Neural cell (in vitro differentiated cells): ENCODE measurements around the gene CPEB1. TPM values are rescaled to one million over a fixed set of nuclear protein-coding genes. Genes with fewer than 3 reads are reported as not detected.

Experiments
- H2AFZ ChIP-seq: fragments of 200-600, 300-800 bp; sonication (generic), shearing (Covaris generic); 2 replicates; pipeline ENCODE4 v1.6.0; 2014; ENCODE audit warnings: low read depth, mild to moderate bottlenecking, antibody characterized with exemption, low read length, moderate library complexity
- H3F3A ChIP-seq: fragments of 200-600 bp; shearing (Covaris generic); 2 replicates; pipeline ENCODE4 v1.6.1; 2016; ENCODE audit warnings: mild to moderate bottlenecking, moderate library complexity, mixed read lengths, antibody characterized with exemption, low read length; ENCODE audit not compliant: insufficient read depth, poor library complexity, severe bottlenecking
- H3K27ac ChIP-seq: fragments of 200-600, 300-800 bp; sonication (generic), shearing (Covaris generic); 2 replicates; pipeline ENCODE4 v1.5.1; 2014; ENCODE audit warnings: mild to moderate bottlenecking, low read length, moderate library complexity
- H3K27me3 ChIP-seq: fragments of 300-800, 200-600 bp; sonication (generic), shearing (Covaris generic); 2 replicates; pipeline ENCODE4 v1.6.0; 2014; ENCODE audit warnings: mild to moderate bottlenecking, low read depth, low read length, moderate library complexity; ENCODE audit not compliant: insufficient read depth
- H3K36me3 ChIP-seq: fragments of 300-800, 200-600 bp; sonication (generic), shearing (Covaris generic); 2 replicates; pipeline ENCODE4 v1.5.1; 2014; ENCODE audit warnings: mild to moderate bottlenecking, antibody characterized with exemption, low read length, moderate library complexity; ENCODE audit not compliant: insufficient read depth
- H3K4me2 ChIP-seq: fragments of 300-800, 200-600 bp; sonication (generic), shearing (Covaris generic); 2 replicates; pipeline ENCODE4 v1.6.0; 2014; ENCODE audit warnings: mild to moderate bottlenecking, low read length
- H3K4me3 ChIP-seq: fragments of 300-800, 200-600 bp; sonication (generic), shearing (Covaris generic); 2 replicates; pipeline ENCODE4 v1.5.1; 2014; ENCODE audit warnings: mild to moderate bottlenecking, low read length, moderate library complexity
- H3K79me2 ChIP-seq: fragments of 200-600 bp; shearing (Covaris generic); replicated peaks from 2 replicates; pipeline ENCODE4 v1.6.0; 2014; ENCODE audit warnings: mild to moderate bottlenecking, low read length, moderate library complexity; ENCODE audit not compliant: insufficient read depth
- H3K9ac ChIP-seq: fragments of 300-800, 200-600 bp; sonication (generic), shearing (Covaris generic); 2 replicates; pipeline ENCODE4 v1.6.1; 2016; ENCODE audit warnings: mild to moderate bottlenecking, low read length, mixed read lengths
- H3K9me2 ChIP-seq: fragments of 200-600 bp; shearing (Covaris generic); 2 replicates; pipeline ENCODE4 v1.6.1; 2016; ENCODE audit warnings: mild to moderate bottlenecking, low read length, mixed read lengths; ENCODE audit not compliant: insufficient read depth
- H3K9me3 ChIP-seq: fragments of 200-600, 300-800 bp; sonication (generic), shearing (Covaris generic); 2 replicates; pipeline ENCODE4 v1.6.1; 2016; ENCODE audit warnings: mild to moderate bottlenecking, mixed run types, low read length, moderate library complexity, mixed read lengths
- H4K20me1 ChIP-seq: fragments of 200-600 bp; shearing (Covaris generic); 2 replicates; pipeline ENCODE4 v1.6.1; 2016; ENCODE audit warnings: mild to moderate bottlenecking, mixed run types; ENCODE audit not compliant: insufficient read depth
- CTCF ChIP-seq: fragments of 450-650 bp; IDR thresholded peaks from 2 replicates; pipeline ENCODE4 v1.5.1; 2014; ENCODE audit warnings: antibody characterized with exemption, mild to moderate bottlenecking, moderate library complexity; ENCODE audit not compliant: poor library complexity, severe bottlenecking
- EP300 ChIP-seq: fragments of 450-650 bp; conservative IDR thresholded peaks from 2 replicates; pipeline ENCODE4 v1.6.1; 2014; ENCODE audit warnings: antibody characterized with exemption, mild to moderate bottlenecking, moderate library complexity; ENCODE audit not compliant: poor library complexity, severe bottlenecking
- EZH2 ChIP-seq: fragments of 200-600, 300-800 bp; shearing (Covaris generic), sonication (generic); IDR thresholded peaks from 2 replicates; pipeline ENCODE4 v1.6.1; 2014; ENCODE audit warnings: antibody characterized with exemption, low read length, borderline replicate concordance, mild to moderate bottlenecking; ENCODE audit not compliant: insufficient read depth, poor library complexity, severe bottlenecking
- MXI1 ChIP-seq: fragments of 450-650 bp; conservative IDR thresholded peaks from 2 replicates; pipeline ENCODE4 v1.6.1; 2014; ENCODE audit warnings: antibody characterized with exemption, mild to moderate bottlenecking; ENCODE audit not compliant: poor library complexity, severe bottlenecking
- POLR2AphosphoS5 ChIP-seq: IDR thresholded peaks from 2 replicates; pipeline ENCODE4 v1.6.1; 2012
- RAD21 ChIP-seq: fragments of 450-650 bp; conservative IDR thresholded peaks from 2 replicates; pipeline ENCODE4 v1.6.1; 2014; ENCODE audit warnings: antibody characterized with exemption, mild to moderate bottlenecking, moderate library complexity
- REST ChIP-seq: IDR thresholded peaks from 2 replicates; pipeline ENCODE4 v1.6.1; 2012; ENCODE audit warnings: borderline replicate concordance
- SMC3 ChIP-seq: fragments of 450-650 bp; conservative IDR thresholded peaks from 2 replicates; pipeline ENCODE4 v1.6.1; 2014; ENCODE audit warnings: antibody characterized with exemption, mild to moderate bottlenecking, moderate library complexity; ENCODE audit not compliant: poor library complexity
- TAF1 ChIP-seq: IDR thresholded peaks from 2 replicates; pipeline ENCODE4 v1.6.1; 2012; ENCODE audit warnings: low read depth
- polyA plus RNA-seq: library from polyadenylated mRNA; depleted of rRNA; stranded (reverse); fragments of >200 nt; gene quantifications from 2 replicates; pipeline ENCODE4 v1.2.3, GENCODE V29; 2014

CPEB1 gene
- polyA plus RNA-seq, 1 donor from 2014 or later, result 0.61 TPM

GRCh38 chr15:82538961-82539690 lies 108.0 kb downstream of the CPEB1 start:
- H3K9me2 ChIP-seq, result no peaks in the 10 kb centered on the region
- no peak overlapping the region for H2AFZ ChIP-seq
- no peaks in the 10 kb centered on the region for H3K9me3 ChIP-seq
- peak overlapping the region; percentile 96 for H3K4me3 ChIP-seq
- H3K27ac ChIP-seq, result peak overlapping the region; percentile 80
- peak overlapping the region; percentile 81 for H3K4me2 ChIP-seq
- H3K9ac ChIP-seq, result peak overlapping the region; percentile 88
- H3K79me2 ChIP-seq, result peaks cover 15% of the 10 kb centered on the region
- no peaks in the 10 kb centered on the region for H3K36me3 ChIP-seq
- TF ChIP-seq MXI1 (no peak), EZH2 (no peak), CTCF (no peak), REST (no peak), SMC3 (no peak), TAF1 (no peak)
- no peaks in the 10 kb centered on the region for H4K20me1 ChIP-seq
- no peaks in the 10 kb centered on the region for H3K27me3 ChIP-seq
- H3F3A ChIP-seq, result no peaks in the 10 kb centered on the region

GRCh38 chr15:82537351-82537908 lies 109.7 kb downstream of the CPEB1 start:
- TF ChIP-seq MXI1, result no peak
- no peak for TF ChIP-seq SMC3
- TF ChIP-seq POLR2AphosphoS5, result no peak
- no peak for TF ChIP-seq EP300
- TF ChIP-seq REST, result no peak
- TF ChIP-seq TAF1, result no peak
- TF ChIP-seq EZH2, result no peak
- no peak for TF ChIP-seq CTCF
- no peak for TF ChIP-seq RAD21
- Histone ChIP-seq H3K9ac (no peak overlapping the region), H3K36me3 (no peaks in the 10 kb centered on the region), H3K79me2 (peaks cover 15% of the 10 kb centered on the region), H3F3A (no peaks in the 10 kb centered on the region), H2AFZ (no peak overlapping the region), H3K27ac (no peak overlapping the region), H3K9me3 (no peaks in the 10 kb centered on the region), H3K9me2 (no peaks in the 10 kb centered on the region), H3K4me3 (no peak overlapping the region), H3K4me2 (no peak overlapping the region), H3K27me3 (no peaks in the 10 kb centered on the region), H4K20me1 (no peaks in the 10 kb centered on the region)
